Measurements from ENCODE around the gene RASGRP3.

DNA sequence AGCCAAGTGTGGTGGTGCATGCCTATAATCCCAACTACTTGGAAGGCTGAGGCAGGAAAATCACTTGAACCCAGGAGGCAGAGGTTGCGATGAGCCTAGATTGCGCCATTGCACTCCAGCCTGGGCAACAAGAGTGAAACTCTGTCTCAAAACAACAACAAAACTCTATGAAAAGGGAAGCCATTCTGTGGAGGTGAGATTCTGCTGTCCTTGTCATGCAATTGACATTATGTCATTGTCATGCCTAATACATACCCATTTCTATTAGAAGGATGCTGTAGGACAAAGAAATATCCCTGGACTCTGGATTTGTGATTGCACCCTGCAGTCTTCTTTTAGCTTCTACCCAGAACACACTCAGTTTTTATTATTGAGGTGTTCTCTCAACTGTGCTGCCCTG is 8.6 kb downstream of the RASGRP3 start:
- TF ChIP-seq, protein P1, sequence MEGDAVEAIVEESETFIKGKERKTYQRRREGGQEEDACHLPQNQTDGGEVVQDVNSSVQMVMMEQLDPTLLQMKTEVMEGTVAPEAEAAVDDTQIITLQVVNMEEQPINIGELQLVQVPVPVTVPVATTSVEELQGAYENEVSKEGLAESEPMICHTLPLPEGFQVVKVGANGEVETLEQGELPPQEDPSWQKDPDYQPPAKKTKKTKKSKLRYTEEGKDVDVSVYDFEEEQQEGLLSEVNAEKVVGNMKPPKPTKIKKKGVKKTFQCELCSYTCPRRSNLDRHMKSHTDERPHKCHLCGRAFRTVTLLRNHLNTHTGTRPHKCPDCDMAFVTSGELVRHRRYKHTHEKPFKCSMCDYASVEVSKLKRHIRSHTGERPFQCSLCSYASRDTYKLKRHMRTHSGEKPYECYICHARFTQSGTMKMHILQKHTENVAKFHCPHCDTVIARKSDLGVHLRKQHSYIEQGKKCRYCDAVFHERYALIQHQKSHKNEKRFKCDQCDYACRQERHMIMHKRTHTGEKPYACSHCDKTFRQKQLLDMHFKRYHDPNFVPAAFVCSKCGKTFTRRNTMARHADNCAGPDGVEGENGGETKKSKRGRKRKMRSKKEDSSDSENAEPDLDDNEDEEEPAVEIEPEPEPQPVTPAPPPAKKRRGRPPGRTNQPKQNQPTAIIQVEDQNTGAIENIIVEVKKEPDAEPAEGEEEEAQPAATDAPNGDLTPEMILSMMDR (IDR thresholded peaks at IDR 0.05), result no peak
- no peak for TF ChIP-seq POLR2A (IDR thresholded peaks at IDR 0.05)

Measured in uterus (tissue), 2 donors.